Lower lobe of right lung (tissue), 2 donors: ENCODE results near the gene UBC. TPM values are rescaled to one million over a fixed set of nuclear protein-coding genes. Genes with fewer than 3 reads are reported as not detected.
"Not testable (repeated sequence)": the region's sequence is repeated elsewhere in the genome, so short reads cannot be mapped to it uniquely, and the experiment has no call there.

ENCODE experiments used
- ATAC-seq, 2 donors: fragments of 200-7000 bp; cut with Tn5 transposase; one replicate each; pipeline ENCODE4 v1.9.1; 2020 to 2022; ENCODE audit warnings: mild to moderate bottlenecking in 2 of 2, moderate library complexity in 2 of 2
- DNase-seq: peaks from one replicate; pipeline ENCODE4 v3.0.0-alpha.2; 2020
- H3K27ac ChIP-seq: fragments of 200-600 bp; one replicate; pipeline ENCODE4 v1.8.0; 2022
- H3K27me3 ChIP-seq: fragments of 200-600 bp; one replicate; pipeline ENCODE4 v1.8.0; 2022; ENCODE audit warnings: low read depth
- H3K36me3 ChIP-seq: fragments of 200-600 bp; one replicate; pipeline ENCODE4 v1.8.0; 2022; ENCODE audit warnings: mild to moderate bottlenecking
- H3K4me1 ChIP-seq: fragments of 200-600 bp; one replicate; pipeline ENCODE4 v1.8.0; 2022
- H3K4me3 ChIP-seq: fragments of 200-600 bp; one replicate; pipeline ENCODE4 v1.8.0; 2022; ENCODE audit warnings: mild to moderate bottlenecking
- H3K9me3 ChIP-seq: fragments of 200-600 bp; one replicate; pipeline ENCODE4 v1.8.0; 2022
- intact Hi-C: fragments of 100-400 bp; cut with DNase I; formaldehyde crosslinking; loops from one replicate; pipeline ENCODE4 v1.11.0; 2022
- total RNA-seq: library from RNA; stranded (reverse); fragmentation: NEBNext Ultra II Directional; extraction: Animal tissue kit (Norgen Biotek cat#: 25700); gene quantifications from one replicate; pipeline ENCODE4 v1.2.1, GENCODE V29; 2021
- TF ChIP-seq, protein P1 (sequence below): fragments of 200-600 bp; IDR thresholded peaks from one replicate; pipeline ENCODE4 v1.8.0; 2022; ENCODE audit warnings: antibody characterized with exemption, mild to moderate bottlenecking
- donor health status: DM: no; HTN: yes; CAD: no; lungs with severe emphysema.

Gene UBC
- total RNA-seq, 1 donor from 2014 or later = 977 TPM

- Histone ChIP-seq H3K4me1 (peaks cover 15% of the 10 kb centered on the region), H3K27ac (no peak overlapping the region), H3K36me3 (no peaks in the 10 kb centered on the region), H3K27me3 (no peaks in the 10 kb centered on the region), H3K9me3 (no peaks in the 10 kb centered on the region), H3K4me3 (no peak overlapping the region)
- no peak for DNase-seq
- intact Hi-C loops = no loop called here
- ATAC-seq = no peak
- TF ChIP-seq, protein P1, sequence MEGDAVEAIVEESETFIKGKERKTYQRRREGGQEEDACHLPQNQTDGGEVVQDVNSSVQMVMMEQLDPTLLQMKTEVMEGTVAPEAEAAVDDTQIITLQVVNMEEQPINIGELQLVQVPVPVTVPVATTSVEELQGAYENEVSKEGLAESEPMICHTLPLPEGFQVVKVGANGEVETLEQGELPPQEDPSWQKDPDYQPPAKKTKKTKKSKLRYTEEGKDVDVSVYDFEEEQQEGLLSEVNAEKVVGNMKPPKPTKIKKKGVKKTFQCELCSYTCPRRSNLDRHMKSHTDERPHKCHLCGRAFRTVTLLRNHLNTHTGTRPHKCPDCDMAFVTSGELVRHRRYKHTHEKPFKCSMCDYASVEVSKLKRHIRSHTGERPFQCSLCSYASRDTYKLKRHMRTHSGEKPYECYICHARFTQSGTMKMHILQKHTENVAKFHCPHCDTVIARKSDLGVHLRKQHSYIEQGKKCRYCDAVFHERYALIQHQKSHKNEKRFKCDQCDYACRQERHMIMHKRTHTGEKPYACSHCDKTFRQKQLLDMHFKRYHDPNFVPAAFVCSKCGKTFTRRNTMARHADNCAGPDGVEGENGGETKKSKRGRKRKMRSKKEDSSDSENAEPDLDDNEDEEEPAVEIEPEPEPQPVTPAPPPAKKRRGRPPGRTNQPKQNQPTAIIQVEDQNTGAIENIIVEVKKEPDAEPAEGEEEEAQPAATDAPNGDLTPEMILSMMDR = no peak
These were observed 16.1 kb upstream of the UBC start for GRCh38 chr12:124930586-124930985.

DNA sequence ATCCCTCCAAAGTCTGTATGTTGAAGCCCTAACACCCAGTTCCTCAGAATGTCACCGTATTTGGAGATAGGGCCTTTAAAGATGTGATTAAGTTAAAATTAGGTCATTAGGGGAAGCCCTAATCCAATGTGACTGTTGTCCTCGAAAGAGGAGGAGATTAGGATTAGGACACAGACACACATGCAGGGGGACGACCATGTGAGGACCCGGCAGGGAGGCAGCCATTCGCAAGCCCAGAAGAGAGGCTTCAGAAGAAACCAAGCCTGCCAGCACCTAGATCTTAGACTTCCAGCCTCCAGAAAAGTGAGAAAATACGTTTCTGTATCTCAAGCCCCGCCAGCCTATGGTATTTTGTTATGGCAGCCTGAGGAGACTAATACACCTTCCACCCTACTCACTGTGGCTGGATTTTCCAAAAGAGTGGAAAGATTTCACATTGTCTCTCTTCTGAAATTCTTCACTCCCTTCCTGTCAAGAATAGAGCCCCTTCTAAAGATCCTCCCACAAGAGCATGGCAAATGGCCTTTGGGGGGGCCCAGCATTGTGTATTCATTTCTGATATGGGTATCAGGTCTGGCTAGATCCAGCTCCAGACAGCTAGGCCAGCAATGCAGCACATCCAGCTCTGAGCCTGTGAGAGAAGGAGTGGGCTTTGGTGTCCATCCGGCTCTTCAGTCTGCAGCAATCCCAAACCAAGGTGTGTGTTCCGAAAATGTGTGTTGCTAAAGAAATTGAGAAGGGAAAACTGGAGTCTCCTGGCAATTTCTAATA, 15.4 kb upstream of the UBC start:
- no peak for DNase-seq
- Histone ChIP-seq H3K9me3 (no peaks in the 10 kb centered on the region), H3K4me3 (no peak overlapping the region), H3K36me3 (no peaks in the 10 kb centered on the region), H3K27ac (no peak overlapping the region), H3K4me1 (peaks cover 15% of the 10 kb centered on the region), H3K27me3 (no peaks in the 10 kb centered on the region)
- intact Hi-C loops = no loop called here
- ATAC-seq = no peak
- TF ChIP-seq, protein P1 = no peak

- H3K36me3 ChIP-seq = no peaks in the 10 kb centered on the region
- ATAC-seq = no peak
- no peaks in the 10 kb centered on the region for H3K27me3 ChIP-seq
- no peaks in the 10 kb centered on the region for H3K9me3 ChIP-seq
- peaks cover 15% of the 10 kb centered on the region for H3K4me1 ChIP-seq
- peak overlapping the region; percentile 86 for H3K27ac ChIP-seq
- DNase-seq = no peak
- H3K4me3 ChIP-seq = peak overlapping the region; percentile 57
- TF ChIP-seq, protein P1 = no peak
- intact Hi-C loops = no loop called here
These were observed 14.6 kb upstream of the UBC start for GRCh38 chr12:124928912-124929530.

GRCh38 chr12:124928095-124928911, 13.9 kb upstream of the UBC start:
- Histone ChIP-seq H3K36me3 (no peaks in the 10 kb centered on the region), H3K4me3 (peak overlapping the region; percentile 57), H3K27ac (peak overlapping the region; percentile 86), H3K9me3 (no peaks in the 10 kb centered on the region), H3K4me1 (peaks cover 15% of the 10 kb centered on the region), H3K27me3 (no peaks in the 10 kb centered on the region)
- TF ChIP-seq, protein P1 = no peak
- intact Hi-C loops = no loop called here
- peak; percentile 91 for DNase-seq
- peak; percentile 91 to 94 for ATAC-seq

GRCh38 chr12:124927201-124928094, 13.0 kb upstream of the UBC start:
- intact Hi-C loops = no loop called here
- Histone ChIP-seq H3K27me3 (no peaks in the 10 kb centered on the region), H3K27ac (peak overlapping the region; percentile 86), H3K4me3 (peak overlapping the region; percentile 57), H3K36me3 (no peaks in the 10 kb centered on the region), H3K4me1 (peaks cover 16% of the 10 kb centered on the region), H3K9me3 (no peaks in the 10 kb centered on the region)
- DNase-seq (peak; percentile 89), ATAC-seq (peak; percentile 88 to 93)
- TF ChIP-seq, protein P1 = no peak

DNA sequence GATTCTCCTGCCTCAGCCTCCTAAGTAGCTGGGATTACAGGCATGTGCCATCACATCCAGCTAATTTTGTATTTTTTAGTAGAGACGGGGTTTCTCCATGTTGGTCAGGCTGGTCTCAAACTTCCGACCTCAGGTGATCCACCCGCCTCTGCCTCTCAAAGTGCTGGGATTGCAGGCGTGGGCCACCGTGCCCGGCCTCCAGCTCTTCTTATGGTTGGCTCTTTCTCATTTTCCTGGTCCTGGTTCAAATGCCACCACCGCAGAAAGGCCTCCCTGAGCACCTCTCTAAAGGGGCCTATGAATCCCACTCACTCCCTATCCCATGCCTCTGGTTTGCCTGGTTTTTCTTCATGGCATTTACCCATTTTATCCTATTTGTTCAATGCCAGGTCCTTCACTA, 11.3 kb upstream of the UBC start:
- H3K36me3 ChIP-seq, H3K27ac ChIP-seq, ATAC-seq, H3K9me3 ChIP-seq, H3K4me3 ChIP-seq, H3K27me3 ChIP-seq, intact Hi-C loops, DNase-seq: not testable (repeated sequence)
- H3K4me1 ChIP-seq = peaks cover 33% of the 10 kb centered on the region
